Activated CD8-positive, alpha-beta memory T cell treated with anti-CD3 and anti-CD28 coated beads, Interleukin-2, amount 50 U/mL, for 24 hours (primary cell): Measurements from ENCODE around the gene ADH5.
"Not testable (repeated sequence)": the region's sequence is repeated elsewhere in the genome, so short reads cannot be mapped to it uniquely, and the experiment has no call there.

Experiments
- DNase-seq: peaks from one replicate; pipeline ENCODE4 v3.0.0-alpha.2; 2020; ENCODE audit errors: extremely low read depth

The ADH5 gene

GRCh38 chr4:99088481-99089365, at the start of gene ADH5:
ADH5 (minus strand) TSS chr4:99088788; CDS start chr4:99088700, 88 bp downstream.
- DNase-seq, result peak; percentile 78

- no peak for DNase-seq
Observed at GRCh38 chr4:99136329-99136728, 47.7 kb upstream of the ADH5 start.

GRCh38 chr4:99135541-99136162, 47.1 kb upstream of the ADH5 start:
- no peak for DNase-seq

GRCh38 chr4:99134586-99134985, 46.0 kb upstream of the ADH5 start:
- DNase-seq, result no peak

GRCh38 chr4:99131378-99131777, 42.8 kb upstream of the ADH5 start:
- DNase-seq, result no peak

GRCh38 chr4:99126376-99126775, 37.8 kb upstream of the ADH5 start:
- no peak for DNase-seq

- no peak for DNase-seq
Observed at GRCh38 chr4:99121008-99121407, 32.4 kb upstream of the ADH5 start.

GRCh38 chr4:99120501-99120900, 31.9 kb upstream of the ADH5 start:
- DNase-seq, result no peak

- no peak for DNase-seq
Observed at GRCh38 chr4:99117876-99118693, 29.5 kb upstream of the ADH5 start.

GRCh38 chr4:99117122-99117841, 28.7 kb upstream of the ADH5 start:
- not testable (repeated sequence) for DNase-seq

- DNase-seq, result not testable (repeated sequence)
Observed at GRCh38 chr4:99109286-99109685, 20.7 kb upstream of the ADH5 start.

GRCh38 chr4:99104153-99104552, 15.6 kb upstream of the ADH5 start:
- no peak for DNase-seq

GRCh38 chr4:99103166-99103565, 14.6 kb upstream of the ADH5 start:
- DNase-seq, result no peak

GRCh38 chr4:99102634-99103033, 14.0 kb upstream of the ADH5 start:
- no peak for DNase-seq

GRCh38 chr4:99100876-99101275, 12.3 kb upstream of the ADH5 start:
- no peak for DNase-seq

- DNase-seq, result not testable (repeated sequence)
Observed at GRCh38 chr4:99099814-99100213, 11.2 kb upstream of the ADH5 start.

GRCh38 chr4:99099311-99099710, 10.7 kb upstream of the ADH5 start:
- no peak for DNase-seq

GRCh38 chr4:99091841-99092240, 3.3 kb upstream of the ADH5 start:
- not testable (repeated sequence) for DNase-seq

- no peak for DNase-seq
Observed at GRCh38 chr4:99091216-99091575, 2.6 kb upstream of the ADH5 start.

- no peak for DNase-seq
Observed at GRCh38 chr4:99090481-99091215, 2.1 kb upstream of the ADH5 start.

GRCh38 chr4:99088023-99088449, 552 bp downstream of the ADH5 start:
- DNase-seq, result no peak
